GM12874 (cell line): ENCODE data around the gene SYNRG.

Experiments
- CTCF ChIP-seq: IDR thresholded peaks from 2 replicates; pipeline ENCODE4 v1.5.1; 2011; ENCODE audit warnings: low read depth, mild to moderate bottlenecking, control low read depth, low read length, moderate library complexity; ENCODE audit not compliant: insufficient read depth

The SYNRG gene

DNA sequence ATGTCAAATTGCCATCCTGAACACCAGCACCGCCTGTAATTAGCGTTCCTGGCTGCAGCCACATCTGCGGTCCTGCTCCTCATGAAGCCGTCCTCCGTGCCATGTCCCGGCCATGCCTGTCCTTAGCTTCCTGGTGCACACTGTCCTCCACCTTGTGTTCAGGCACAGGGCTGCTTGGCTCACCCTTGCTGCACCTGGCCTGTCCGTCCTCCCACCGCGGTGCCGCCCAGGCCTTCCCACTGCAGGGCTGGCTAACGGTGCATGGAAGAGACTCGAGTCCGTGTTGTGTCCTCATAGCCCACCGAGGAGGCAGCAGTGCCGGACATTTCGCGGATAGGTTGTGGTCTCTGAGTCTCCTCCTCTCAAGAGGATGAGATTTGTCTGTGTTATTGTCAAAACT is 99.2 kb downstream of the SYNRG start:
- no peak for TF ChIP-seq CTCF

DNA sequence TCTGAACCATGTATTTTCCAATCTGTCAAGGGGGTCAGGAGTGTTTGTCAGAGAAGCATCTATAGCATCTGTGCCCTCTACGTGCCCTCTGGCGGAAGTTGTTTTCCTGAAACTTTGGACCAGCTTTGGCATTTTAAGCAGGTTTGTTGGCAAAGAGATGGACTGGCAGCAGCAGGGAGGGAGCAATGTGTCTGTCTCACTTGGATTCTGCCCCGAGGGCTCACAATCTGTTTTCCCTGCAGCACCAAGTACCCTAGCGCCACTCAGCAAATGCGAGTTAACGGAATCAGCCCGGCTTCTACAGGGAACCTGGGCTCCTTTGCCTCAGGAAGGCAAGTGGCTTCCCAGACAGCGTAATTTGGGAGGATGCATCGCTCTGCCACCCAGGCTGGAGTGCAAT is 102.1 kb downstream of the SYNRG start:
- no peak for TF ChIP-seq CTCF

GRCh38 chr17:37506678-37507077 is 102.5 kb downstream of the SYNRG start:
- peak; percentile 48; the same call in 1 of the 2 replicates for TF ChIP-seq CTCF

- TF ChIP-seq CTCF = no peak
These were observed 103.9 kb downstream of the SYNRG start for GRCh38 chr17:37505333-37505732.

GRCh38 chr17:37503148-37503547 is 106.1 kb downstream of the SYNRG start:
- TF ChIP-seq CTCF = no peak

DNA sequence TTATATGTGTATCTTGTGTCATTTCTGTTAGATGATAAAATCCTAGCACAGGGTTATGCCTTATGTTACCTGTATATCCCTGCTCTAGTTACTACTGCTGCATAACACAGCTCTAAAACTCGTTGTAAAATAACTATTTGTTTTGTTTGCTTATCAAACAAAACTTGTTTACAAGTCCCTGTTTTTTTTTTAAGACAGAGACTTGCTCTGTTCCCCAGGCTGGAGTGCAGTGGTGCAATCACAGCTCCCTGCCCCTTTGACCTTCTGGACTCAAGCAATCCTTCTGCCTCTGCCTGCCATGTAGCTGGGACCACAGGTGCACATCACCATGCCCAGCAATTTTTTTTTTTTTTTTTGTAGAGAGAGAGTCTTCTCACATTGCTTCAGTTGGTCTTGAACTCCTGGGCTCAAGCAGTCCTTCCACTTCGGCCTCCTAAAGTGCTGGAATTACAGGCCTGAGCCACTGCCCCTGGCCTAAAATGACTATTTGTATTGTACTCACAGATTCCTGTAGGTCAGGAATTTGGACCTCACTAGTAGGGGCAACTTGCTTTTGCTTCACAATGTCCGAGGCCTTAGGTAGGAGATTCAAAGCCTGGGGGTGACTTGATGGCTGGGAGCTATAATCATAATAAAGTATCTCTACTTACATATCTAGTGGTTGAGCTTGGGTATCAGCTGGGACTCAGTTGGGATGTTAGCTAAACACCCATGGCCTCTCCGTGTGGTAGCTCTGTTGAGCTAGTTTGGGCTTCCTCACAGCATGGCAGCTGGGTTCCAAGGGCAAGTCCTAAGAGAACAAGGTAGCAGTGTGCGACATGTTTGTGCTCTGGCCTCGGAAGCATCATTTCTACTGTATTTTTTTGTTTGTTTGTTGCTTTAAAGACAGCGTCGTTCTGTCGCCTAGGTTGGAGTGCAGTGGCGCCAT is 106.9 kb downstream of the SYNRG start:
- no peak for TF ChIP-seq CTCF

- TF ChIP-seq CTCF = no peak
These were observed 108.8 kb downstream of the SYNRG start for GRCh38 chr17:37500378-37500777.
